Subcutaneous adipose tissue (tissue), 4 donors: ENCODE data around the gene SCNN1A. TPM values are rescaled to one million over a fixed set of nuclear protein-coding genes. Genes with fewer than 3 reads are reported as not detected.

Experiments
- total RNA-seq, 4 donors: library from RNA; depleted of rRNA; stranded (reverse); fragments of >200 nt; gene quantifications; one replicate each; pipeline ENCODE4 v1.1.0, GENCODE V29; 2016
- TF ChIP-seq, protein P1 (sequence below): fragments of 450-650 bp; IDR thresholded peaks from one replicate; pipeline ENCODE4 v1.5.1; 2016; ENCODE audit warnings: low read depth, mild to moderate bottlenecking, control low read depth, antibody characterized with exemption, moderate library complexity

The SCNN1A gene
- total RNA-seq, 4 donors from 2014 or later: 3.4 to 5.8 (median 4.1) TPM

DNA sequence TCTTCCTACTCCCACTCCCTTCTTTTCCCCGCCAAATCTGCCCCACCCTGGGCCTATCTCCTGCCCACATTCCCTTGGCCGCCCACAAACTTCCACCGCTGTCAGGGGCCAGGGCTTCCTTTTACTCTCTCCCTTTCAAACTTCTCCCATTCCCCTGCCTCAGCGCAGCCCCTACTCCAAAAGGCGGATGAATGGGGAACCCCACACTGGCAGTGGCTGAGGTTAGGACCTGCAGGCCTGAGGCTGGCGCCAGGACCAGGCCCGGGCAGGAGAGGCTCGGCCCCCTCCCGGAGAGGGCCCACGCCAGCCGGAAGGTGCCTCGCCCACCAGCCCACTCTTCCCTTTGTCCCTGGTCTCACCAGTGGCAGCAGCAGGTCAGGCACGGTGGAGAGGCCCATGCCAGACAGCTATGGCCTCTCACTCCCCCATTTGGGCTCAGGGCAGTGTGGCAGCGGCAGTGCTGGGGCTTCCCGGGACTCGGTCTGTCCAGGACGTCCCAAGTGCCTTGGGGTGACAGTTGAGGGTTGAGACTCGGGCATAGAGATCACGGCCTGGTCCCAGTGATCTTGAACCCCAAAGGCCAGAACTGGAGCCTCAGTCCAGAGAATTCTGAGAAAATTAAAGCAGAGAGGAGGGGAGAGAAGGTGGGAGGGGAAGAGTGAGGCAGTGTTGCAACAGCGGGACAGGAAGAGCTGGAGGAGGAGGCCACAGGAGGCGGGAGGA is 33.8 kb downstream of the SCNN1A start, which contains the start of gene TNFRSF1A:
Gene TNFRSF1A, minus strand, starts transcription at position 660 of the 723 bp plus-strand sequence. Its CDS starts 262 bp downstream, at position 398.
- TF ChIP-seq, protein P1, sequence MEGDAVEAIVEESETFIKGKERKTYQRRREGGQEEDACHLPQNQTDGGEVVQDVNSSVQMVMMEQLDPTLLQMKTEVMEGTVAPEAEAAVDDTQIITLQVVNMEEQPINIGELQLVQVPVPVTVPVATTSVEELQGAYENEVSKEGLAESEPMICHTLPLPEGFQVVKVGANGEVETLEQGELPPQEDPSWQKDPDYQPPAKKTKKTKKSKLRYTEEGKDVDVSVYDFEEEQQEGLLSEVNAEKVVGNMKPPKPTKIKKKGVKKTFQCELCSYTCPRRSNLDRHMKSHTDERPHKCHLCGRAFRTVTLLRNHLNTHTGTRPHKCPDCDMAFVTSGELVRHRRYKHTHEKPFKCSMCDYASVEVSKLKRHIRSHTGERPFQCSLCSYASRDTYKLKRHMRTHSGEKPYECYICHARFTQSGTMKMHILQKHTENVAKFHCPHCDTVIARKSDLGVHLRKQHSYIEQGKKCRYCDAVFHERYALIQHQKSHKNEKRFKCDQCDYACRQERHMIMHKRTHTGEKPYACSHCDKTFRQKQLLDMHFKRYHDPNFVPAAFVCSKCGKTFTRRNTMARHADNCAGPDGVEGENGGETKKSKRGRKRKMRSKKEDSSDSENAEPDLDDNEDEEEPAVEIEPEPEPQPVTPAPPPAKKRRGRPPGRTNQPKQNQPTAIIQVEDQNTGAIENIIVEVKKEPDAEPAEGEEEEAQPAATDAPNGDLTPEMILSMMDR: no peak

DNA sequence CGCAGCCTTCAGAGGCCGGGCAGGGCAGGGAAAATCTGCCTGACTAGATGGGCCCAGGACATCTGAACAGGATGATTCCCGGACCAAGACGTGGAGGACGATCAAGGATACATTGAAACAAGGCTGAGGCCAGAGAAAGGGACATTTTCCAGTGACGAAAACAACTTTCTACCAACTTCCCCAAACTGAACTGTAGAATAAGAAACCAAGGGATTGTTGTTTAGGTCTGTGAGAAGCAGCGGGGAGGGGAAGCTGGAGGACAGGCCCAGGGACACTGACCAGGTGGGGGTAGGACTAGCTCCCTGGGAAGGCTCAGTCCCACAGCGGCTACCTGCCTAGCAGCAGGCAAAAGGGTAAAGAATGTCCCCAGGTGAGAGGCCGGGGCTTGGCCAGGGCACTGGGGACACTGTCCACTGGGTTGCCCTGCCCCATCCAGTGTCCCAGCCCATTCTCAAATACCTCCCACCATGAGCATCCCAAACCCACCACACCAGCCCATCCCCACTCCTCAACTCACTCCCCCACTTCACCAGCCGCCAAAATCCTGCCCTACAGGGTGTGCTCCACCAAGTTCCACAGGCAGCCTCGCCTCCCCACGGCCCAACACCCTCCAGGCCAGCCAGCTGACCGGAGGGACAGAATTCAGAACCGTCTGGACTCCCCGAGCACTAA is 34.5 kb downstream of the SCNN1A start:
- TF ChIP-seq, protein P1: no peak

DNA sequence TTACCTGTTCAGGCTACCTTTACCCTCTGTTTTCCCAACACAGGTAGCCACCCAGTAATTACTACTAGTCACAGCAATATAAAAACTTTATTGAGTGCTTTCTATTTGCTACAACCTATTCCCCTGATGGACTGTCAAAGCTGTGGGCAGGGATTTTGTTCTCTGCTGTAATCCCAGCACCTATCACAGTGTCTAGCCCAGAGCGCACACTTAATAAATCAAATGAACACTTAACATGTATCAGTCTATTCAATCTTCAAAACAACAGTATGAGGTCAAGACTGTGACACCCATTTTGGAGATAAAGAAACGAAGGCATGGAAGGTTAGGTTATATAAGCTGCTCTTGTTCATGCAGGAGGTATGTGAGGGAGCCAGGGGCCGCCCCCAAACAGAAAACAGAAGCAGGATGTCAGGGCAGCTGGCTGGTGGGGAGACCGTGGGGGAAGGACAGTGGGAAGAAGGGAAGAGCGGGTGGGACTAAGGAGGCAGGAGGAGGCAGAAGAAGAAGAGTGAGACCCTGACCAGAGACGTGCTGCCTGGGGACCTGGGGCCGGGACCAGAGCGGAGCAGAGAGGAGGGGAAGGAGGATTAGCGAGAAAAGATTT is 35.2 kb downstream of the SCNN1A start:
- TF ChIP-seq, protein P1: no peak

DNA sequence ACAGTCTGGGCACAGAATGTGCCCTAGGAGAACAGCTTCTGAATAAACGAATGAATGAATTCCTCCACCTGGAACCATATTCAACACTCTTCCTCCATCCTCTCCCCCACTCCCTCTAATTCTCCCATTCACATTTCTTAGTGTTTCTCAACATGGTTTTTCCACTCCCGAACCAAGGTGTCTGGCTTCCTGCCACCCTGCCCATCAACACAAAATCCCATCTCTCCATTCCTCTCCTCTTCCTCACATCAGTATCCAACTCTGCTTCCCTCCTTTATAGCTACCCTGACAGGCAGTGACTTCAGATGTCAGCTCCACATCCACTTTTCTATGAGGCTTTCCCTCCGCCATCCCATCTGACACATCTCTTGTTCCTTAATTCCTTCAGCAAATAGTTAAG is 36.4 kb downstream of the SCNN1A start:
- TF ChIP-seq, protein P1: no peak

DNA sequence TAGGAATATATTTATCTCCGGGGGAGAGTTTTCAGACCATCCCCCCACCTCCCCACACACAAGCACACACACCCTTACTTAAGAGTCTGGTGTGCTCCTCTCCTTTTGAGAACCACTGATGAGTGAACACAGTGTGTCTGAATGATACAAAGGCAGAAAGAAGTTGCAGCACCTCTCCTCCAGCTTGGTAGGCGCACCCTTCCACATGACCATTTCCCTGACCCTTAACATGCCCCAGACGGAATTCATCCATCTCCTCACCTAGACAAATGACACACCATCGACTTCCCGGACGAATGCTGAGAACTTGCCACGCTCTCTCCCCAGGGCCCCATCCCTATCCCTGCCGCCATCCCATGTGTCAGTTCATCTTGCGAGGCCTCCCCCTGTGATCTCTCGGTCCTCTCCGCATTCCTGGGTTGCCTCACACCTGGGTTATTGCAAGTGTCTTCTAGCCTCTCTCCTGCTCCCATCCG is 37.4 kb downstream of the SCNN1A start:
- TF ChIP-seq, protein P1: no peak

DNA sequence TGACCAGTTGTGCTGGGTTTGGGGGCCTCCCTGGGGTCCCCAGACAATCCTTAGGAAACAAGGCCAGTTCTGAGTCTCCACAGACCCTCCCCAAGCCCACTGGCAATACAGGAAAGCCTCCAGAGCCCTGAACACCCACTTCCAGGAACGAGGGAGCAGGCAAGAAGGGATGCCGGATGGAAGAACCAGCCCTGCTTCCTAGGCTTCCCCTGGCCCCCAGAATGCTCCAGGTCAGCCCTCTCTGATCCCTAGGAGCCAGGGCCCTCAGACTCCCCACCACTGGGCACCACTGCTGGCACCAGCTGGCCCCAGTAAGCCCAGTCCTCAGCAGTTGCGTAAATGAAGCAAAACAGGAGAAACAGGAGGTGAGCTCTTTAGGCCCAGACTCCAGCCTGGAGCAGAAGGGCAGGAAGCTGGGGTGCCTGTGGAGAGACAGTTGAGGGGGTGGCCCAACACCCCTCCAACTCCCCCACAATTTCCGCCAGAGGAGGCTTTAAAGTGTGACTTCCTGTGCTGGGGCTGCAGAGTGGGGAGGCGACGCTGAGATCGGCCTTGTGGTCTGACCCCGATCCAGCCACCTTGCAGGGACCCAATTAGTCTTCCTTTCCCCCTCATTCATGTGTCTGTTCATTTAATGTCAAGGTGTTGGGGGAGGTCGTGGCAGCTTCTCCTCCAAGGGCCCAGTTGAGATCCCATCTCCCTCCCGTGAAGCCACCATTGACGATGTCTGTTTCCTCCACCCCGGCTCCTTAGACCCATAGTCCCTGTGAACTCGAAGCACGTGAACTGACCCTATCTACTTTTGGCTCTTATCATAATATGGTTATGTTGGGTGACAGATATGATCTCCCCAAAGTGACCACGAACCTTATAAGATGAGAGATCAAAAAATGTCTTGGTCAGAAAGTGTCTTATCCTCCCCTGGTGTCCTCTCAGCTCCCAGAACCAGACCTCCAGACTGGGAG is 38.2 kb downstream of the SCNN1A start:
- TF ChIP-seq, protein P1: no peak
